RWPE1 (cell line): ENCODE results near the gene WDR38.

Experiments used
- CTCF ChIA-PET: fragments of 350-600 bp; sonication (Branson Sonifier 250); formaldehyde crosslinking; extraction: SDS; loops from one replicate; lab custom pipeline; 2021; lab: Yijun Ruan, JAX
- POLR2A ChIA-PET: fragments of 400-600 bp; formaldehyde crosslinking; extraction: SDS; loops from one replicate; lab custom pipeline; 2020; ENCODE audit warnings: antibody characterized with exemption; ENCODE audit not compliant: low non-redundant PET; lab: Yijun Ruan, JAX
- DNase-seq: peaks from one replicate; pipeline ENCODE4 v3.0.0; 2012; ENCODE audit warnings: low spot score
- H3K27ac ChIP-seq: fragments of 450-650 bp; 2 replicates; pipeline ENCODE4 v1.5.1; 2017
- CTCF ChIP-seq: fragments of 450-650 bp; conservative IDR thresholded peaks from 2 replicates; pipeline ENCODE4 v1.5.1; 2017; ENCODE audit warnings: low read depth, mild to moderate bottlenecking

WDR38 gene

GRCh38 chr9:124852829-124853531 is at the start of gene WDR38:
WDR38 (plus strand) TSS chr9:124853460; CDS start chr9:124853532, 72 bp downstream.
- TF ChIP-seq CTCF = peak; percentile 100
- ChIA-PET CTCF (interaction anchor here (0.5 to 18.3 kb wide), 43 partner anchors 9 to 524 kb away, joined by 3 to 761 read pairs (median 5); partner anchors contain the start of genes ARPC5L, NR6A1, OLFML2A and RPL35), POLR2A (interaction anchor here (1.1 to 2.0 kb wide), 4 partner anchors 34 to 81 kb away, joined by 3 to 13 read pairs (median 7); partner anchors contain the start of genes NR6A1 and OLFML2A)
- peak within 1 kb of the TSS; percentile 69 for H3K27ac ChIP-seq
- DNase-seq = peak; percentile 94

- ChIA-PET POLR2A (no interaction called here), CTCF (interaction anchor here (0.6 to 0.7 kb wide), 2 partner anchors 25 to 49 kb away, joined by 3 to 7 read pairs; partner anchors contain the start of gene WDR38)
- TF ChIP-seq CTCF = no peak
- DNase-seq = no peak
- peak overlapping the region; percentile 73 for H3K27ac ChIP-seq
These were observed 49.3 kb upstream of the WDR38 start for GRCh38 chr9:124803911-124804310.

GRCh38 chr9:124805186-124805585 is 48.1 kb upstream of the WDR38 start:
- no peak for DNase-seq
- peak overlapping the region; percentile 73; the same call in 1 of the 2 replicates for H3K27ac ChIP-seq
- CTCF ChIA-PET = interaction anchor here (1.4 kb wide), 1 partner anchor 31 kb away, joined by 5 read pairs; no protein-coding TSS in a partner anchor
- POLR2A ChIA-PET = no interaction called here
- TF ChIP-seq CTCF = no peak

- POLR2A ChIA-PET = no interaction called here
- CTCF ChIA-PET = interaction anchor here (0.5 to 5.6 kb wide), 5 partner anchors 13 to 1523 kb away, joined by 3 to 53 read pairs (median 4); partner anchors contain the start of gene WDR38
- peak overlapping the region; percentile 94 for H3K27ac ChIP-seq
- TF ChIP-seq CTCF = no peak
- no peak for DNase-seq
These were observed 44.9 kb upstream of the WDR38 start for GRCh38 chr9:124808246-124808956.

GRCh38 chr9:124809211-124809610 is 44.0 kb upstream of the WDR38 start:
- peak overlapping the region; percentile 94 for H3K27ac ChIP-seq
- POLR2A ChIA-PET = no interaction called here
- DNase-seq = no peak
- CTCF ChIA-PET = interaction anchor here (0.6 to 5.6 kb wide), 4 partner anchors 29 to 44 kb away, joined by 3 to 53 read pairs (median 5); partner anchors contain the start of gene WDR38
- TF ChIP-seq CTCF = no peak
